ENCODE data around the gene TRAPPC6A.
A peak's percentile ranks its signal among the peaks of the same experiment; 100 is the strongest.

TRAPPC6A gene

GRCh38 chr19:45205810-45206209, 27.8 kb upstream of the TRAPPC6A start:
- no peak for TF ChIP-seq CTCF (IDR thresholded peaks at IDR 0.05; ENCODE audit: low read length, missing control alignments)
- no peak for DNase-seq (ENCODE audit: low read depth)
- H3K4me3 ChIP-seq (replicated peaks; ENCODE audit: low read depth, low read length): no peak overlapping the region

- DNase-seq (ENCODE audit: low read depth): no peak
- no peak for TF ChIP-seq CTCF (IDR thresholded peaks at IDR 0.05; ENCODE audit: low read length, missing control alignments)
- H3K4me3 ChIP-seq (replicated peaks; ENCODE audit: low read depth, low read length): no peak overlapping the region
Observed at GRCh38 chr19:45202637-45203036, 24.6 kb upstream of the TRAPPC6A start.

GRCh38 chr19:45200568-45200967, 22.5 kb upstream of the TRAPPC6A start:
- peak; percentile 64 for DNase-seq (ENCODE audit: low read depth)
- no peak overlapping the region for H3K4me3 ChIP-seq (replicated peaks; ENCODE audit: low read depth, low read length)
- TF ChIP-seq CTCF (IDR thresholded peaks at IDR 0.05; ENCODE audit: low read length, missing control alignments): peak; percentile 34

- DNase-seq (ENCODE audit: low read depth): no peak
- H3K4me3 ChIP-seq (replicated peaks; ENCODE audit: low read depth, low read length): no peak overlapping the region
- TF ChIP-seq CTCF (IDR thresholded peaks at IDR 0.05; ENCODE audit: low read length, missing control alignments): no peak
Observed at GRCh38 chr19:45195764-45196163, 17.7 kb upstream of the TRAPPC6A start.

GRCh38 chr19:45191375-45191774, 13.3 kb upstream of the TRAPPC6A start:
- H3K4me3 ChIP-seq (replicated peaks; ENCODE audit: low read depth, low read length): no peak overlapping the region
- no peak for DNase-seq (ENCODE audit: low read depth)
- no peak for TF ChIP-seq CTCF (IDR thresholded peaks at IDR 0.05; ENCODE audit: low read length, missing control alignments)

GRCh38 chr19:45189971-45190370, 11.9 kb upstream of the TRAPPC6A start:
- H3K4me3 ChIP-seq (replicated peaks; ENCODE audit: low read depth, low read length): no peak overlapping the region
- no peak for TF ChIP-seq CTCF (IDR thresholded peaks at IDR 0.05; ENCODE audit: low read length, missing control alignments)
- DNase-seq (ENCODE audit: low read depth): no peak

- peak; percentile 17 for DNase-seq (ENCODE audit: low read depth)
- TF ChIP-seq CTCF (IDR thresholded peaks at IDR 0.05; ENCODE audit: low read length, missing control alignments): peak; percentile 53
- H3K4me3 ChIP-seq (replicated peaks; ENCODE audit: low read depth, low read length): no peak overlapping the region
Observed at GRCh38 chr19:45187421-45188100, 9.5 kb upstream of the TRAPPC6A start.
